HCT116 (cell line): Measurements from ENCODE around the gene C1orf159. TPM values are rescaled to one million over a fixed set of nuclear protein-coding genes. Genes with fewer than 3 reads are reported as not detected.
A peak's percentile ranks its signal among the peaks of the same experiment; 100 is the strongest.

Experiments used
- ATAC-seq: fragments of 200-7000 bp; cut with Tn5 transposase; 2 replicates; pipeline ENCODE4 v1.9.1; 2020; ENCODE audit warnings: mild to moderate bottlenecking, moderate library complexity
- BruUV-seq: library from RNA; stranded (reverse); fragments of 400-500 nt; replicated peaks from 2 replicates; lab custom pipeline; 2021; lab: Mats Ljungman, UMichigan
- CTCF ChIA-PET: fragments of 300-600 bp; sonication (Branson Sonifier 250); formaldehyde crosslinking; loops from one replicate; lab custom pipeline; 2021; ENCODE audit warnings: antibody characterized with exemption; lab: Charles Lee
- POLR2A ChIA-PET: fragments of 300-600, 350-600 bp; sonication (Branson Sonifier 250); formaldehyde crosslinking; loops from one replicate; lab custom pipeline; 2021; ENCODE audit warnings: antibody characterized with exemption; lab: Charles Lee
- RAD21 ChIA-PET, 2 experiments: fragments of 300-600 bp; sonication (Branson Sonifier 250); formaldehyde crosslinking; loops; one replicate each; lab custom pipeline; 2023; ENCODE audit warnings: low total read pairs in 2 of 2; ENCODE audit not compliant: uncharacterized antibody in 2 of 2, unreplicated experiment in 2 of 2, low non-redundant PET in 1 of 2; lab: Charles Lee
- DNase-seq: peaks from one replicate; pipeline ENCODE4 v3.0.0-alpha.2; 2010; ENCODE audit warnings: low read depth, low spot score
- H2AFZ ChIP-seq: fragments of 200-600 bp; shearing (Covaris generic), sonication (generic); 2 replicates; pipeline ENCODE4 v1.6.1; 2017; ENCODE audit warnings: low read depth, mixed run types, mixed read lengths, antibody characterized with exemption, low read length; ENCODE audit not compliant: poor library complexity, severe bottlenecking
- H3K27ac ChIP-seq: 2 replicates; pipeline ENCODE4 v1.5.1; 2012; ENCODE audit warnings: low read depth, low read length
- H3K27me3 ChIP-seq: fragments of 200-600 bp; sonication (generic); 2 replicates; pipeline ENCODE4 v1.6.1; 2016; ENCODE audit warnings: mixed run types, low read length, mixed read lengths; ENCODE audit not compliant: insufficient read depth
- H3K36me3 ChIP-seq, 2 experiments: fragments of 200-500 bp in 1 of 2; fragments of 200-600 bp in 1 of 2; sonication (Bioruptor generic) in 1 of 2; sonication (generic) in 1 of 2; 2 replicates each; pipeline versions ENCODE4 v1.5.1 to v1.6.1; 2014 to 2016; ENCODE audit warnings: low read length in 2 of 2, inconsistent platforms in 1 of 2, mixed read lengths in 1 of 2, mixed run types in 1 of 2; ENCODE audit not compliant: insufficient read depth in 2 of 2, control insufficient read depth in 1 of 2
- H3K4me1 ChIP-seq, 2 experiments: fragments of 200-600 bp in 1 of 2; sonication (generic) in 1 of 2; 2 replicates each; pipeline versions ENCODE4 v1.5.1 to v1.6.1; 2012 to 2017; ENCODE audit warnings: low read length in 2 of 2, inconsistent platforms in 1 of 2, mild to moderate bottlenecking in 1 of 2, mixed read lengths in 1 of 2, mixed run types in 1 of 2, moderate library complexity in 1 of 2; ENCODE audit not compliant: insufficient read depth in 2 of 2, control insufficient read depth in 1 of 2
- H3K4me2 ChIP-seq: fragments of 200-600 bp; sonication (generic); 2 replicates; pipeline ENCODE4 v1.6.1; 2017; ENCODE audit warnings: mixed run types, low read length, mixed read lengths
- H3K4me3 ChIP-seq, 2 experiments: fragments of 200-600 bp in 1 of 2; sonication (generic) in 1 of 2; replicated peaks in 1 of 2; 2 replicates each; pipeline ENCODE4 v1.5.1; 2011 to 2016; ENCODE audit warnings: low read length in 2 of 2, control low read depth in 1 of 2, low read depth in 1 of 2, mild to moderate bottlenecking in 1 of 2, mixed read lengths in 1 of 2, mixed run types in 1 of 2
- H3K79me2 ChIP-seq: fragments of 200-600 bp; sonication (generic); 2 replicates; pipeline ENCODE4 v1.6.1; 2017; ENCODE audit warnings: mild to moderate bottlenecking, mixed run types, low read length, moderate library complexity, mixed read lengths; ENCODE audit not compliant: insufficient read depth
- H3K9ac ChIP-seq: fragments of 200-600 bp; sonication (generic); 2 replicates; pipeline ENCODE4 v1.6.1; 2016; ENCODE audit warnings: low read length, mixed read lengths
- H3K9me2 ChIP-seq: fragments of 200-600 bp; sonication (generic), shearing (Covaris generic); 2 replicates; pipeline ENCODE4 v1.6.1; 2017; ENCODE audit warnings: mixed run types, mild to moderate bottlenecking, moderate library complexity; ENCODE audit not compliant: insufficient read depth
- H3K9me3 ChIP-seq, 2 experiments: fragments of 200-500 bp in 1 of 2; fragments of 200-600 bp in 1 of 2; sonication (Bioruptor generic) in 1 of 2; sonication (generic) in 1 of 2; 2 replicates each; pipeline ENCODE4 v1.6.1; 2014 to 2017; ENCODE audit warnings: low read length in 2 of 2, mixed read lengths in 2 of 2, inconsistent platforms in 1 of 2, low read depth in 1 of 2, mild to moderate bottlenecking in 1 of 2, mixed run types in 1 of 2, moderate library complexity in 1 of 2; ENCODE audit not compliant: control insufficient read depth in 1 of 2, insufficient read depth in 1 of 2
- H4K20me1 ChIP-seq: fragments of 200-600 bp; sonication (generic), shearing (Covaris generic); 2 replicates; pipeline ENCODE4 v1.6.1; 2017; ENCODE audit warnings: mixed run types, mild to moderate bottlenecking, moderate library complexity; ENCODE audit not compliant: insufficient read depth
- CBX3 ChIP-seq: IDR thresholded peaks from 2 replicates; pipeline ENCODE4 v1.6.1; 2012; ENCODE audit warnings: low read depth
- CEBPB ChIP-seq: IDR thresholded peaks from 2 replicates; pipeline ENCODE4 v1.6.1; 2012; ENCODE audit warnings: low read depth
- EGR1 ChIP-seq: IDR thresholded peaks from 2 replicates; pipeline ENCODE4 v1.6.1; 2012; ENCODE audit warnings: low read depth
- ELF1 ChIP-seq: IDR thresholded peaks from 2 replicates; pipeline ENCODE4 v1.6.1; 2012; ENCODE audit warnings: low read depth, borderline replicate concordance
- EZH2 ChIP-seq: fragments of 200-600 bp; sonication (generic); IDR thresholded peaks from 2 replicates; pipeline ENCODE4 v1.6.1; 2017; ENCODE audit warnings: antibody characterized with exemption, mixed run types
- EZH2phosphoT487 ChIP-seq: fragments of 200-600 bp; IDR thresholded peaks from 2 replicates; pipeline ENCODE4 v1.6.1; 2018; ENCODE audit warnings: antibody characterized with exemption, borderline replicate concordance
- FOSL1 ChIP-seq: IDR thresholded peaks from 2 replicates; pipeline ENCODE4 v1.6.1; 2012; ENCODE audit warnings: low read depth
- JUND ChIP-seq: IDR thresholded peaks from 2 replicates; pipeline ENCODE4 v1.6.1; 2012
- MAX ChIP-seq: IDR thresholded peaks from 2 replicates; pipeline ENCODE4 v1.6.1; 2012
- POLR2A ChIP-seq: IDR thresholded peaks from 2 replicates; pipeline ENCODE4 v1.7.0; 2011; ENCODE audit warnings: borderline replicate concordance; ENCODE audit not compliant: insufficient read depth, insufficient read length; ENCODE audit errors: extremely low read depth
- SIN3A ChIP-seq: IDR thresholded peaks from 2 replicates; pipeline ENCODE4 v1.6.1; 2012; ENCODE audit warnings: low read depth
- SP1 ChIP-seq: IDR thresholded peaks from 2 replicates; pipeline ENCODE4 v1.6.1; 2012; ENCODE audit warnings: low read depth
- SRF ChIP-seq: IDR thresholded peaks from 2 replicates; pipeline ENCODE4 v1.6.1; 2012; ENCODE audit warnings: low read depth
- TCF7L2 ChIP-seq: IDR thresholded peaks from 2 replicates; pipeline ENCODE4 v1.7.0; 2011; ENCODE audit warnings: borderline replicate concordance, inconsistent platforms; ENCODE audit not compliant: insufficient read depth, insufficient read length; ENCODE audit errors: extremely low read depth
- ZBTB33 ChIP-seq: IDR thresholded peaks from 2 replicates; pipeline ENCODE4 v1.6.1; 2011; ENCODE audit warnings: mild to moderate bottlenecking, low read length, moderate library complexity; ENCODE audit not compliant: insufficient replicate concordance; ENCODE audit errors: extremely low read depth
- ZFX ChIP-seq: fragments of 450-650 bp; IDR thresholded peaks from 2 replicates; pipeline ENCODE4 v1.6.1; 2017
- ZNF274 ChIP-seq: fragments of 200-500 bp; sonication (Bioruptor generic); IDR thresholded peaks from 2 replicates; pipeline ENCODE4 v1.6.1; 2014; ENCODE audit warnings: mild to moderate bottlenecking, low read depth, low read length, inconsistent platforms
- intact Hi-C: fragments of 100-400 bp; cut with micrococcal nuclease; formaldehyde crosslinking; loops from 2 replicates; pipeline ENCODE4 v1.10.0; 2022
- total RNA-seq: library from RNA; stranded (reverse); gene quantifications from one replicate; pipeline ENCODE4 v1.2.1, GENCODE V29; 2021; ENCODE audit not compliant: unreplicated experiment
- TF ChIP-seq, protein P1 (sequence below): IDR thresholded peaks from 2 replicates; pipeline ENCODE4 v1.6.1; 2012

Gene C1orf159
- total RNA-seq, 1 experiment from 2014 or later: 22.7 TPM

DNA sequence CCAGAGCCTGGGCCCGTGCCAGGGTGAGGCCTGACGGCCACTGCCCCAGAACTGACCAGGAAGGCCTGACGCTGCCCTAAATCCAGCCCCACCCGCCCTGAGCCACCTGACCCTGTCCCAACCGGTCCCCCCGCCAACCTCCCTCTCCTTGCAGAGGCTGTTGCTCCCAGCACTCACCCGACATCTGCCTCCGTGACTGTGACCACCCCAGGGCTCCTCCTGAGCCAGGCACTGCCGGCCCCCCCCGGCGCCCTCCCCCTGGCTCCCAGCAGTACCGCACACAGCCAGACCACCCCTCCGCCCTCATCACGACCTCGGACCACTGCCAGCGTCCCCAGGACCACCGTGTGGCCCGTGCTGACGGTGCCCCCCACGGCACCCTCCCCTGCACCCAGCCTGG lies 69.6 kb downstream of the C1orf159 start:
- Histone ChIP-seq H2AFZ (no peak overlapping the region), H3K9me2 (no peaks in the 10 kb centered on the region), H3K27ac (no peak overlapping the region), H3K4me1 (no peaks in the 10 kb centered on the region), H3K79me2 (peaks cover 20% of the 10 kb centered on the region; the same call in 1 of the 2 replicates), H4K20me1 (no peaks in the 10 kb centered on the region), H3K9ac (no peak overlapping the region), H3K4me2 (no peak overlapping the region), H3K27me3 (no peaks in the 10 kb centered on the region), H3K9me3 (no peaks in the 10 kb centered on the region), H3K4me3 (no peak overlapping the region), H3K36me3 (peaks cover 19 to 37% of the 10 kb centered on the region in 2 experiments; a peak in 3 of 4 replicates)
- CTCF ChIA-PET: no interaction called here
- POLR2A ChIA-PET: no interaction called here
- DNase-seq: no peak
- ATAC-seq: no peak
- TSS peak; percentile 31 for BruUV-seq
- no peak for TF ChIP-seq ZNF274
- no peak for TF ChIP-seq EZH2phosphoT487
- TF ChIP-seq SIN3A: no peak
- no peak for TF ChIP-seq ZFX
- no peak for TF ChIP-seq EGR1
- no peak for TF ChIP-seq CEBPB
- no peak for TF ChIP-seq TCF7L2
- TF ChIP-seq, protein P1, sequence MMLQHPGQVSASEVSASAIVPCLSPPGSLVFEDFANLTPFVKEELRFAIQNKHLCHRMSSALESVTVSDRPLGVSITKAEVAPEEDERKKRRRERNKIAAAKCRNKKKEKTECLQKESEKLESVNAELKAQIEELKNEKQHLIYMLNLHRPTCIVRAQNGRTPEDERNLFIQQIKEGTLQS: no peak
- intact Hi-C loops: no loop called here
- RAD21 ChIA-PET: no interaction called here

GRCh38 chr1:1045129-1045528 lies 70.8 kb downstream of the C1orf159 start:
- Histone ChIP-seq H3K9me2 (no peaks in the 10 kb centered on the region), H3K36me3 (peaks cover 19 to 37% of the 10 kb centered on the region in 2 experiments; a peak in 3 of 4 replicates), H3K4me2 (no peak overlapping the region), H3K9me3 (no peaks in the 10 kb centered on the region), H3K4me3 (no peak overlapping the region), H3K9ac (no peak overlapping the region), H4K20me1 (no peaks in the 10 kb centered on the region), H3K27ac (no peak overlapping the region), H3K4me1 (peaks cover 4 to 5% of the 10 kb centered on the region in 2 experiments; a peak in 3 of 4 replicates), H3K79me2 (peaks cover 22% of the 10 kb centered on the region; the same call in 1 of the 2 replicates), H2AFZ (no peak overlapping the region), H3K27me3 (no peaks in the 10 kb centered on the region)
- DNase-seq (no peak), ATAC-seq (no peak)
- RAD21 ChIA-PET: no interaction called here
- no TSS peak for BruUV-seq
- CTCF ChIA-PET: no interaction called here
- intact Hi-C loops: no loop called here
- POLR2A ChIA-PET: no interaction called here
- TF ChIP-seq EZH2phosphoT487: no peak
- TF ChIP-seq CBX3: no peak
- TF ChIP-seq POLR2A: no peak
- TF ChIP-seq EGR1: no peak
- no peak for TF ChIP-seq JUND
- TF ChIP-seq EZH2: no peak
- TF ChIP-seq CEBPB: no peak
- no peak for TF ChIP-seq SIN3A
- no peak for TF ChIP-seq FOSL1
- no peak for TF ChIP-seq SP1
- no peak for TF ChIP-seq ZFX
- TF ChIP-seq SRF: no peak
- no peak for TF ChIP-seq ELF1
- TF ChIP-seq, protein P1: no peak
- TF ChIP-seq MAX: no peak
- TF ChIP-seq TCF7L2: no peak
- no peak for TF ChIP-seq ZBTB33
